ENCODE results near the gene COL21A1.

GRCh38 chr6:56250266-56250665 lies 2.9 kb upstream of the COL21A1 start:
- TF ChIP-seq CTCF (conservative IDR thresholded peaks at IDR 0.05; ENCODE audit: low read depth, low read length) (no peak), EZH2 (IDR thresholded peaks at IDR 0.05; ENCODE audit: borderline replicate concordance, low read depth, low read length, poor library complexity, severe bottlenecking) (no peak)

Data from A673 (cell line).